ENCODE results near the gene KRTAP19-1.
A peak's percentile ranks its signal among the peaks of the same experiment; 100 is the strongest.
"Not testable (repeated sequence)": the region's sequence is repeated elsewhere in the genome, so short reads cannot be mapped to it uniquely, and the experiment has no call there.

KRTAP19-1 gene

DNA sequence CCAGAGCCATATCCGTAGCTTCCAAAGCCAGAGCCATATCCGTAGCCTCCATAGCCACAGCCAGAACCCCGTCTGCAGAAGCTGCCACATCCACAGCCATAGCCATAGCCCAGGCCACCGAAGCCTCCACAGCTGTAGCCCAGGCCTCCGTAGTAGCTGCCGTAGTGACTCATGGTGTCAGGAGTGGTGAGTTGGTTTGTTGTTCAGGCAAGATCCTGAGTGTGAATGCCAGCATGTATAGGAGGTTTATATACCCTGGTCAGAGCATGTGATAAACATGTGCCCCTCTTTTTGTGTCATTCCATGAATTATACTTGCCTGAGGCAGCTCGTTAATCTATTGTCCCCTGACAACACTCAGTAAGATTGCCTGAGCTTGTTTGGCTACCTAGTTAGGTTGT is at the start of gene KRTAP19-1:
TSS of gene KRTAP19-1 (minus strand) at position 223 of the 400 bp plus-strand sequence. CDS start at position 173, 50 bp downstream.
- no peak for DNase-seq

DNA sequence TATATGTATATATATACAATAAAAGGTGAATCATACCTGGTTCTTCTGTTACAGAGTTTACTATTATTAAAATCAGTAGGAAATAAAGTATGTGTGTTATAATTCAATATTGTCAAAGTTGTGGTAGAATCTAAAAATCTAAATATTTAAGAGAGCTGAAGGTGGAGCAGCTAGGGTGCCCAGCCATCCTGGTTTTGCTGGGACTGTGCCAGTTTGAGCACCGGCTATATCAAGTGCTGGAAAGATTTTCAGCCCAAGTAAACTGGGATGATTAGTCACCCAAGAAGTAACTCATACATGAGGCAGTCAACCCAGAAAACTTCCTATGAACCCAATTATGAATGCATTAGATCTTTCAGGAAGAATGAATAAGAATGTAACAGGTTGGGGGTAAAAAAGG is 38.7 kb upstream of the KRTAP19-1 start:
- no peak for DNase-seq

DNA sequence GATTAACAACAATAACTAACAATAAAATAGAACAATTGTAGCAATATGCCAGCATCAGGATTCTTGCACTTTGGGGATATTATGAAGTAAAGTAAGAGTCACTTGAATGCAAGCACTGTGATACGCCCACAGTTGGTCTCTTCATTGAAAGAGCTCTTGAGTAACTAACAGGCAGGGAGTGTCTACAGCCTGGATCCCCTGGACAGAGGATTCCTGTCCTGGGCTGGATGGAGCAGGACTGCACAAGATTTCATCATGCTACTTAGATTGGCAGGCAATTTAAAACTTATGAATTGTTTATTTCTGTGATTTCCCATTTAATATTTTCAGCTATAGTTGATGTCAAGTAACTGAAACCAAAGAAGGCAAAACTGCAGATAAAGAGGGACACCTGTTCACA is 35.5 kb upstream of the KRTAP19-1 start:
- no peak for DNase-seq

DNA sequence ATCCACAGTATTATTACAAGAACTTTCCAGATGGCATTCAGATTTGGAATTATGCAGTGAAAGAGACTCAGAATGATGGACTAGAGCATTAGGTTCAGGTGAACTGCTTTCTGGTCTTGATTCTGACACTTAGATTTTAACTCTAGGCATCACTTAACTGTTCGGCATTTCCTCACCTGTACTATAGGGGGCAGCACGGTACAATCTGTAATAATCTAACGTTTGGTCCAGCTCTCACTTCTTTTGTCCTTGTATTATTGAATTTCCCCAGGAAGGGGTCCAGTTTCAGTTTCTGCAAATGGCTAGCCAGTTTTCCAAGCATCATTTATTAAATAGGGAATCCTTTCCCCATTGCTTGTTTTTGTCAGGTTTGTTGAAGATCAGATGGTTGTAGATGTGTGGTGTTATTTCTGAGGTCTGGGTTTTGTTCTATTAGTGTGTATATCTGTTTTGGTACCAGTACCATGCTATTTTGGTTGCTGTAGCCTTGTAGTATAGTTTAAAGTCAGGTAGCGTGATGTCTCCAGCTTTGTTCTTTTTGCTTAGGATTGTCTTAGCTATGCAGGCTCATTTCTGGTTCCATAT is 25.5 kb upstream of the KRTAP19-1 start:
- not testable (repeated sequence) for DNase-seq

DNA sequence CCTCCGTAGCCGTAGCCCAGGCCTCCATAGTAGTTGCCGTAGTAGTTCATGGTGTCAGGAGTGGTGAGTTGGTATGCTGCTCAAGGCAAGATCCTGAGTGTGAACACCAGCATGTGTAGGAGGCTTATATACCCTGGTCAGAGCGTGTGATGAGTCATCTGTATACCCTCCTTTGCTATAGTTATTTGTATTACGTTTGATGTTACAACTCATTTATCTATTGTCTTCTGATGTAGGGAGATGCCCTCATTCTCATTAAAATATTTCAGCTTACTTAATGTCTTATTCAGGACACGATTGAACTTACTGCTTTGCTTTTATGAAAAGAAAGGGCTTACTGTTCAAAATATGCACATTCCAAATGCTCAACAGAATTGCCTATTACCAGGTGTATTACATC is 21.9 kb upstream of the KRTAP19-1 start, which contains the start of gene KRTAP19-5:
TSS of gene KRTAP19-5 (minus strand) at position 101 of the 400 bp plus-strand sequence. CDS start at position 50, 51 bp downstream.
- no peak for DNase-seq

DNA sequence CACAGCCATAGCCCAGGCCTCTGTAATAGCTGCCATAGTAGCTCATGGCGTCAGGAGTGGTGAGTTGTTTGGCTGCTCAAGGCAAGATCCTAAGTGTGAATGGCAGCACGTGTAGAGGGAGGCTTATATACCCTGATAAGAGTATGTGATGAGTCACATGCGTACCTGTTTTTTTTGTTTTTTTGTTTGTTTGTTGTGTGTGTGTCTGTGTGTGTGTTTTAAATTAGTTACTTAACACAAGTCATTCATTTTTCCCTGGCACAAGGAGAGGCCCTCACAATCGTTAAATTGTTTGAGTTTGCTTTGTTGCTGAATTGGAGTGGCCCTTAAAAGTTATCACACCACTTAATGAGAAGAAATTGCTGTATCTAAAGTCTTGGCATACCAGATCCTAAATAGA is 16.9 kb upstream of the KRTAP19-1 start, which contains the start of gene KRTAP19-4:
TSS of gene KRTAP19-4 (minus strand) at position 101 of the 400 bp plus-strand sequence. CDS start at position 46, 55 bp downstream.
- DNase-seq = no peak

DNA sequence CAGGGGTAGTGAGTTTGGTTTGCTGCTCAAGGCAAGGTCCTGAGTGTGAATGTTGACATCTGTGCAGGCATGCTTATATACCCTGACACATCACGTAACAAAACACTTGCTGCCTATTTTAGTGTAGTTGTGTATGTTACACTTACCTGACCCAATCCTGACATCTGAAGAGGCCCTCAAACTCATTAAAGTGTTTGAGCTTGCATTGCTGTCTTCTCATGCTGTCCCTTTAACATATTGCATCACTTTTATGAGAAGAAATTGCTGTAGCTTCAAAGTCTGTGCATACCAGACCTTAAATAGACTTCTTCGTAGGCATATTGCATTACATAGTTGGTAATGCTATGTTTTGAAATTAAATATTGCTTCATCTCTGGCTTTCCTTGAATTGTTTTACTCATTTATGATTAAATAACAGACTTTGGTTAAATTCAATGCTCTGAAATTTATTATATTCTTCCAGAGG is 11.8 kb upstream of the KRTAP19-1 start, which contains the start of gene KRTAP19-3:
TSS of gene KRTAP19-3 (minus strand) at position 51 of the 466 bp plus-strand sequence. CDS start 56 bp downstream, outside the sequence.
- DNase-seq = no peak

DNA sequence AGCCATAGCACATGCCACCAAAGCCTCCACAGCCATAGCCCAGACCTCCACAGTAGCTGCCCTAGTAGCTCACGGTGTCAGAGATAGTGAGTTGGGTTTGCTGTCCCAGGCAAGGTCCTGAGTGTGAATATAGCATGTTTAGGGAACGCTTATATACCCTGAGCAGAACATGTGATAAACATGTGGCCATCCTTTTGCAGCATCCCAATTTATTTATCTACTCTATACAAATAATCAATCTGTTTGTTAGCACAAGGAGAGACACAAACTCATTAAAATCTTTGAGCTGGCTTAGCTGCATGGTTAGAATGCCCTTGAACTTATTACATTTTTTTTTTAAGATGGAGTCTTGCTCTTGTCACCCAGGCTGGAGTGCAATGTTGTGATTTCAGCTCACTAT is 7.2 kb upstream of the KRTAP19-1 start, which contains the start of gene KRTAP19-2:
TSS of gene KRTAP19-2 (minus strand) at position 101 of the 400 bp plus-strand sequence. CDS start at position 13, 88 bp downstream.
- no peak for DNase-seq

DNA sequence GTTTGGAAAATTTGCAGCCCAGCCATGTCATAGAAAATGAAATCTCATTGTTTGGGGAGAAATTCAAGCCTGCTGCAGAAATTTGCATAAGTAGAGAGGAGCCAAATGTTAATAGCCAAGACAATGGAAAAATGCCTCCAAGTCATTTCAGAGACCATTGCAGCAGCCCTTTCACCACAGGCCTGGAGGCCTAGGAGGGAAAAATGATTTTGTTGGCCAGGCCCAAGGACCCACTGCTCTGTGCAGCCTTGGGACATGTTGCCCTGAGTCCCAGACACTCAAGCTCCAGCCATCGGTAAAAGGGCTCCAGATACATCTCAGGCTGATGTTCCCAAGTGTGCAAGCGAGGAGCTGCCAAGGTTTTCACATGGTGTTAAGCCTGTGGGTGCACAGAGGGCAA is 6.0 kb upstream of the KRTAP19-1 start:
- no peak for DNase-seq

DNA sequence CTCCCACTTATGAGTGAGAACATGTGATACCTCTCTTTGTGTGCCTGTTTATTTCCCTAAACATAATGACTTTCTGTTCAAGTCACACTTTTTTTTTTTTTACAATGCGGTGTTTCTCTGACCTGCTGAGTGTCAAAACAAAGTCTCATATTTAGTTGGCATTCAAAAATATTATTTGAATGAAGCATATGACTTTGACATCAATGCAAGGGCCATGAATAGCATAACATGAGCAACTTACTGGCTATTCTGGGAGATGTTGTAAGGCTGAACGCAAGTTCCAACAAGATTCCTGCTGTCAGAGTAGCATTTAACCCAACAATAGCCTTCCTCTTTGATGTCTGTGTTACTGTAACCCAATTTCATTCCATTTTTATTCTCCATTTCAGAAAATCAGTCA is 2.0 kb upstream of the KRTAP19-1 start:
- DNase-seq = no peak

DNA sequence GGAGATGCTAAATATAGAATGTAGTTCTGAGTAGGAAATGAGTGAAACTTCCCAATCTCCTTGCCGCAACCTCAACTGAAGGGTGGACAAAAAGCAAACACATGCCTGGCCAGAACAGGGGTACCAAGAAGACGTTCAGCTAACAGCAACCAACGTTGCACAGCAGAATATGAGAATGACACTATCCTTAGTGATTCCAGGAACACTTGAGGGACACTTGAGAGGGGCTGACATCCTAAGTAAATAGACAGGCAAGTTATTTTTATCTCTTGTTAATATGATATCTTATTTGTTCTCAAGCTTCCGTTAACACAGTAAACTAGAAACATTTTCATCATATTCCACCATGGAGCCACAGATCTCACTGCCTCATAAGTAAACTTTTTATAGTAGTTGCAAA is 908 bp downstream of the KRTAP19-1 start:
- no peak for DNase-seq

DNA sequence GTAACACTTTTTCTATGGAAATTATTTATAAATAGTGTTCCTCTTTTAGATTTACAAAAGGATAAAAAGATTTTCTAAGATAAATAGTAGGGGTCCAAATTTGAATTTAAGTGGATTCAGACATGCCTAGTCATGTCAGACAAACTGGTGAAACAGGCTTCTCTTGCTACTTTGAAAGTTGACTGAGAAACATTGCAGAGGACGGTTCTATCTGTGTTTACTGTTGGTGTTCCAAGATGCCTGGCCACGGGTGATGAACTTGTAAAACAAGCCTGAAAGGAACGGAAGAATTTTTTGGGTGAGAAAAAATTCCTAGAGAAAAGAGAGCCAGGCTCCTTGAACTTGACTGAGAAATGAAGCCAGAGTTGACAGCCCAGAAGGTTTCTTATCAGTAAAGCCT is 2.2 kb downstream of the KRTAP19-1 start:
- no peak for DNase-seq

DNA sequence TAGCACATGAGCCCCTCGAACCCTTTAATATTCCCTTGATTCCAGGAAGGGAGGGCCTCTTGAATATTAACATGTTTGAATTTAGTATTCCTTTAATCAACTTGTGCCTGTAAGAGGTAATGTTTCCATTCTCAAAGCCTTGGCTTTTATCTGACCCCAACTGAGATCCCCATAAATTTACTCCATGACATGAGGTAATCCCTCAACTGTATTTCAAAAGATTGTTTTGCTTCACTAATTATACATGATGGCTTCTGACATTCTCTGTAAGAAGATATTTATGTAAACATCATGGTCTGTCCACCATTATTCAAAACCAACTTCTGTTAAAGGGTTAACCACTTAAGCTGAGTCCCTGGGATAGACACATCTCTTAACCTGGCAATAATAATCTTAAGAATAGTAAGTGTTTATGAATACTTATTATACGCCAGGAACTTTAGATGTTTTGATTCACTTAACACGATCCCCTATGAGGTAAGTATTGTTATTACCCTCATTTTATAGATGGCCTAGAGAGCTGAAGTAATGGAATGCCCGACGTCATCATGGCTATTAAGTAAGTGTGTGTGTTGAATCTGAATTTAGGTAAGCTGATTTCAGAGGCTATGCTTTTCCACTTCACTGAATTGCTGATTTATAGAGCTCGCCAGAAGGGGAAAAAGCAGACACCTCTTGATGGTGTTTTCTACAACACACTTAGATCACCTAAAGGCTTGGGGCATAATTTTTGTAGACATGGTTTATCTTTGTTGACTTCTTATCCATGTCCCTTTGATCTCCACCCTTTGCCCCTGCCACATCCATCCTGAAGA is 11.1 kb downstream of the KRTAP19-1 start:
- no peak for DNase-seq

DNA sequence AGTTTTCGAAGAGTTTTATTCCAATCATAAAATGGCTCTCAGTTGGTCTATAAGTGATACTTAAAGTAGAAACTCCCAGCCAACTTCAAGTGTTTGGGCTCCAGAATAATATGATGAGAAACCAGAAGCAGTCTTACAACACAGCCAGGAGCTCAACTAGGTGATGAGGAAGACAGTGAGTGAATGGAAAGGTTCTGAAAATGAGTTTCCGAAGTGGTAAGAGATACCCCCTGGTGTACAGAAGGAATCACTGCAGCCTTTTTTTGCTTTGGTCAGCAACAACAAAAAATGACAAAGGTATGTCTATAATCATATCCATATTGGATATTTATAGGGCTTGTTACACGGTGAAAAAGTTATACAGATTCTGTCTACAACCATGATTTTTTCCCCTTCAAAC is 16.5 kb downstream of the KRTAP19-1 start:
- no peak for DNase-seq

DNA sequence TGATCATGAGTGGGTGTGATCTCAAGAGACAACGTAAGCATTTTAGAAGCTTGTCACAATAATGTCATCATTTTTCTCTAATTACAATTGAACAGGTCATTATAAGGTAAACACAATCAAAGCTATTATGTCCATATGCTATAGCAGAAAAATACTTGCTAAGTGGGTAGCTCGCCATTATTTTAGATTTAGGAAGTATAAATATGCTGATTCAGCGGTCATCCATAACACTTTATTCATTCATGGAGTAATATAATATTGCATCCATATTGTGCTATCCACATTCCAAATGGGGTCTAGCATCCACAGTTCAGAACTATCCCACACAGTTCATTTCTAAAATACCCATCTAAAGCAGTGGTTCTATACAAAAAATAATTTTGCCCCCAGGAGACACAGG is 31.7 kb downstream of the KRTAP19-1 start:
- no peak for DNase-seq

DNA sequence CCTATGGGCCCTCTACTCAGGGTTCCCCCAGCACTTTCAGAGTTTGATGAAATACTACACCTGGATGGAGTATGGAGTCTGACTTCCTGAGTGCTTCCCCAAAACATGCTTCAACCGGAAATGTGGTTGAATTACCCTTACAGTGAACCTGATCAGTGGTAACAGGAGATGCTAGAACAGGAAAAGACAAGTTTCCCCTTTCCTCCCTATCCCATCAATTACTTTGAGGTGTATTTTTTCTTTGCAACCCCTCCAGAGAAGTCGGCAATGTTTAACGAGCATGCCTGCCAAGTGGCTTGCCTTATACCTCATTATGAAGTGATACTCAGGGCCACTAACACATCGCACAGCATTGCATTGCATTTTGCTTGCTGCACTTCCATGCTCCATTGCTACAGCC is 33.1 kb downstream of the KRTAP19-1 start:
- no peak for DNase-seq

DNA sequence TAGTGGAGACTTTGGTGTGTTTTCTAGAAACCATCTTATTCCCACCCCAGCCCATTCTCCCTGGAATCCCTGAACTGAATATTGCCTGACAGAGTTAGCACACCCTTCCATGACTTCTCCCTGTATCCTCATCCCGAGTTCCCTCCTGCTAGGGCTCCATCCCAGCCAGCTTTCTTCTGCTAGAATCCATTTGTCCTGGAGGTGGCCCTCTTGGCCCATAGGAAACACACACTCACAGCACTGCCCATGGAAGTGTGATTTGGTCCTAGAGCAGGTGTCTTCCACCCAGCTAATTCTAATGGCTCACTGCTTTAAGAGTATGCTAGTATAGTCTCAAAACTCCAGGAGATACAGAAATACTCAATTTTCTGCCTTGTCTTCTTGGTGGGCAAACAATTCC is 36.0 kb downstream of the KRTAP19-1 start:
- DNase-seq = no peak

DNA sequence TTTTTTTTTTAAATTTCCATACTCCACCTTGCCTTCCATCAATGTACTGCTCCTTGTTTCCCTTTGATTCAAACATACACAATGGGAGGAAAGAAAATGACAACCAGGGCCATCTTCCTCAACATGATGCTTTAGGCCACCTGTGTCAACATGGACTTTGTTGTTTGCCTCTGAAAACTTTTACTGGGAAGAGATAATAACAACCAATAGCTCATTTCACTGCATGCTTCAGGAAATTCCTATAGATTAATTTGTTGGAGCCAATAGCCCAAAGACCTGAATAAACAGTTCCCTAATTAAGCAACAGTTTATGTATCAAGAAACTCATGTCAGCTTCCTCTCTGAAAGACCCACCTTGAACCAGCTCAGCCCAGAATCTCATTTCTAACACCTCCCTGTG is 36.9 kb downstream of the KRTAP19-1 start:
- no peak for DNase-seq

DNA sequence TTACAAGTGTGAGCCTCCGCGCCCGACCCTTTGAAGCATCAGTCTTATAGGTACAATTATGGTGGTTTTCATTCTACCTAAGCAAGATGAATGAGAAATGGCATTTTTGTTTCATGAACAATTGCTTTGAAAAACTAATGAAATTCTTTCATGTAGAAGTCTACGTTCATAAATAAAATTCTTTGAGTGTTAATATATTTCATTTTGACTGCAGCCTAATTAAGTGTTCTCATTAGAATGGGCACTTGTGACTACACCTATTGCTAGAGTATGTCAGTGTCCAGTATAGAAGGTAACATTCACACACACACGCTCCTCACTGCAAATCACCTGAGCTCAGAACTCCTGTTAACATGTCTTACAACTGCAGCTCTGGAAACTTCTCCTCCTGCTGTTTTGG is 40.2 kb downstream of the KRTAP19-1 start, which contains the start of gene KRTAP15-1:
TSS of gene KRTAP15-1 (plus strand) at position 301 of the 400 bp plus-strand sequence. CDS start at position 354, 53 bp downstream.
- no peak for DNase-seq

DNA sequence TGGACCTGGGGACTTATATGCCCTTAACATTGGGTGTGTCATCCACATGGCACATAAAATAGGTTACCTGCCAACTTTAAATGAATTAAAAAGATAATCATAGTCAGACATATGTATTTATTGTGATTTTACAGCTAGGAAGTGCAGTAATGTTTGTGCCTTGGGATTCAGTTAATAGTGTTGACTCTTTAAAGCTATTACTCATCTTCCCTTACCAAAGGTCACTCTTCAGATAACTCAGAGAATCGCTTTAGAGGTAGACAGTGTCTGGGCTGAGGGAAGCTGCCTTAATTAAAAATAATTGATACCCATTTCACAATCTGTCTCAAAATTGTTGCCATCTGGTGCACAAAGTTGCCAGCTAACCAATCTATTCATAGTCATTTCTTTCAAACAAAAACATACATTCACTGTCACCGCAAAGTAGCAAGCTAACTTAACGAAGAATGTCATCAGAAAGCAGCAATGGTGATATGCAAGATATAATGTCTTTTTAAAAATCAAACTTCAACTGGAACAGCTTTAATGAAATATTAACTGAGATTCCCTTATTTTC is 43.1 kb downstream of the KRTAP19-1 start:
- no peak for DNase-seq

DNA sequence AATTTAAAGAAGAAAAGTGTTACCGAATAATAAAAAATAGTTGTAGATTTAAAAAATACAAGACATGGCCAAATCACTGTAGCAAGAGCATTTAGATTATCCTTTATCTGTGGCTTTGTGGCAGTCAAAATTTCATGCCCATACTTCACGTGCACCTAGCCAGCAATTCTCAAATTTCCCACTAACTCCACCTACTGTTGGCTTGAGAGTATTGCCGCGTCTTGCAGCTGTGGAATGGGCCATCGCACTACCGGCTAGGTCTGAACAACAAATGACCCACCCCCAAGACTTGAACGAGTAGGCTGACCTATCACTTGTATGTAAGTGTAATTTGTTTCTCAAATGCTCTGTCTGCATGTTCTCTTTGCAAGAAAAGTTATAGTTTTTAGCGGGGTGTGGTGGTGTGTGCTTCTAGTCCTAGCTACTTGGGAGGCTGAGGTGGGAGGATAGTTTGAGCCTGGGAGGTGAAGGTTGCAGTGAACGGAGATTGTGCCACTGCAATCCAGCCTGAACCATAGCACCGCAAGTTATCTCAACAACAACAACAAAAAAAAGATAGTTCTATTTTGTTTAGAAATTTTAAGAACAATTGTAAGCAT is 46.0 kb downstream of the KRTAP19-1 start:
- DNase-seq = peak; percentile 0

DNA sequence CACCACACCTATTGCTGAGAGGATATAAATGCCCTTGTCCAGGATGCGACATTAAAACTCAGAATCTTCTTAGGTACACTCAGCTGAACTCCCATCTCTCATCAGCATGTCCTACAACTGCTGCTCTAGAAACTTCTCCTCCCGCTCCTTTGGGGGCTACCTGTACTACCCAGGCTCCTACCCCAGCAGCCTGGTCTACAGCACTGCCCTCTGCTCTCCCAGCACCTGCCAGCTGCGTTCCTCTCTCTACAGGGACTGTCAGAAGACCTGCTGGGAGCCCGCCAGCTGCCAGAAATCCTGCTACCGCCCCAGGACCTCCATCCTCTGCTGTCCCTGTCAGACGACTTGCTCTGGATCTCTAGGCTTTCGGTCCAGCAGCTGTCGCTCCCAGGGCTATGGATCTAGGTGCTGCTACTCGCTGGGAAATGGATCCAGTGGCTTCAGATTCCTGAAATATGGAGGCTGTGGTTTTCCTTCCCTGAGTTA is 50.0 kb downstream of the KRTAP19-1 start, which contains the start of gene KRTAP13-4:
TSS of gene KRTAP13-4 (plus strand) at position 51 of the 486 bp plus-strand sequence. CDS start at position 107, 56 bp downstream.
- no peak for DNase-seq

All from midbrain (tissue), 1 donor.